HG02588 (cell line): ENCODE measurements around the gene DDIT3.

Source experiments
- ATAC-seq: cut with Tn5 transposase; IDR thresholded peaks from one replicate; pipeline ENCODE4 v1.9.1; 2021; ENCODE audit warnings: mild to moderate bottlenecking, moderate library complexity; ENCODE audit not compliant: unreplicated experiment

The DDIT3 gene

DNA sequence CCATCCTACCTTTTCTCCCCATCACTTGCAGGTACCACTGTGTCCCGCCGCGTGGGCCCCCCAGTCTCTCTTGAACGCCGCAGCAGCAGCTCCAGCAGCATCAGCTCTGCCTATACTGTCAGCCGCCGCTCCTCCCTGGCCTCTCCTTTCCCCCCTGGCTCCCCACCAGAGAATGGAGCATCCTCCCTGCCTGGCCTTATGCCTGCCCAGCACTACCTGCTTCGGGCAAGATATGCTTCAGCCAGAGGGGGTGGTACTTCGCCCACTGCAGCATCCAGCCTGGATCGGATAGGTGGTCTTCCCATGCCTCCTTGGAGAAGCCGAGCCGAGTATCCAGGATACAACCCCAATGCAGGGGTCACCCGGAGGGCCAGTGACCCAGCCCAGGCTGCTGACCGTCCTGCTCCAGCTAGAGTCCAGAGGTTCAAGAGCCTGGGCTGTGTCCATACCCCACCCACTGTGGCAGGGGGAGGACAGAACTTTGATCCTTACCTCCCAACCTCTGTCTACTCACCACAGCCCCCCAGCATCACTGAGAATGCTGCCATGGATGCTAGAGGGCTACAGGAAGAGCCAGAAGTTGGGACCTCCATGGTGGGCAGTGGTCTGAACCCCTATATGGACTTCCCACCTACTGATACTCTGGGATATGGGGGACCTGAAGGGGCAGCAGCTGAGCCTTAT lies 49.9 kb downstream of the DDIT3 start:
- no peak for ATAC-seq

GRCh38 chr12:57469296-57470164 lies 50.8 kb downstream of the DDIT3 start:
- ATAC-seq, result no peak

DNA sequence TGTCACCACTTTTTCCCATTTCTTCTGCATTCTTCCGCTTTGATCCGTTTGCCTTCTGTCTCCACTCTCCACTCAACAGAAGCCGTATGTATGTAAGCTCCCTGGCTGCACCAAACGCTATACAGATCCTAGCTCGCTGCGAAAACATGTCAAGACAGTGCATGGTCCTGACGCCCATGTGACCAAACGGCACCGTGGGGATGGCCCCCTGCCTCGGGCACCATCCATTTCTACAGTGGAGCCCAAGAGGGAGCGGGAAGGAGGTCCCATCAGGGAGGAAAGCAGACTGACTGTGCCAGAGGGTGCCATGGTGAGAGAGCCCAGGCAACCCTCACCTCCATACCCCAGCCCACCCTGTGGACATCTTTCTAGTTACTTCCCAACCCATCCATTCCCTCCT lies 52.4 kb downstream of the DDIT3 start:
- no peak for ATAC-seq

- no peak for ATAC-seq
Observed at GRCh38 chr12:57467212-57467874, 53.0 kb downstream of the DDIT3 start.
